HEK293 (cell line): Measurements from ENCODE around the gene TEAD1.

Source experiments
- CTCF ChIP-seq: fragments of 450-650 bp; formaldehyde crosslinking; IDR thresholded peaks from 2 replicates; pipeline ENCODE4 v1.5.1; 2016; ENCODE audit warnings: missing biosample characterization, missing genetic modification characterization
- KLF10 ChIP-seq: fragments of 450-650 bp; IDR thresholded peaks from 2 replicates; pipeline ENCODE4 v1.5.1; 2018; ENCODE audit warnings: missing biosample characterization, mild to moderate bottlenecking, missing genetic modification characterization
- ZBTB11 ChIP-seq: fragments of 450-650 bp; formaldehyde crosslinking; conservative IDR thresholded peaks from 2 replicates; pipeline ENCODE4 v1.5.1; 2016; ENCODE audit warnings: low read depth, missing biosample characterization, missing genetic modification characterization
- ZNF19 ChIP-seq: fragments of 450-650 bp; formaldehyde crosslinking; IDR thresholded peaks from 2 replicates; pipeline ENCODE4; 2016; ENCODE audit warnings: missing biosample characterization, missing genetic modification characterization, low read depth
- ZNF274 ChIP-seq, 2 experiments: fragments of 200-500 bp in 1 of 2; fragments of 450-650 bp in 1 of 2; sonication (Bioruptor generic) in 1 of 2; formaldehyde crosslinking in 1 of 2; IDR thresholded peaks; 2 replicates each; pipeline versions ENCODE4 v1.5.1 to v1.6.1; 2014 to 2016; ENCODE audit warnings: borderline replicate concordance in 1 of 2, inconsistent platforms in 1 of 2, low read length in 1 of 2, missing biosample characterization in 1 of 2, missing genetic modification characterization in 1 of 2
- ZNF776 ChIP-seq: fragments of 450-650 bp; formaldehyde crosslinking; IDR thresholded peaks from 2 replicates; pipeline ENCODE4 v1.5.0; 2017; ENCODE audit warnings: missing biosample characterization, missing genetic modification characterization, borderline replicate concordance

- TF ChIP-seq ZNF274 (IDR thresholded peaks at IDR 0.05; ENCODE audit: low read length) (no peak), ZNF274 (tag by site-specific recombination; IDR thresholded peaks at IDR 0.05; ENCODE audit: borderline replicate concordance) (no peak), CTCF (no peak), ZNF776 (no peak), ZNF19 (tag by site-specific recombination) (no peak), ZBTB11 (tag by site-specific recombination) (no peak), KLF10 (tag by site-specific recombination) (no peak)
Measured at GRCh38 chr11:12671370-12671769, 2.9 kb upstream of the TEAD1 start.
